ENCODE measurements around the gene USP31. TPM values are rescaled to one million over a fixed set of nuclear protein-coding genes. Genes with fewer than 3 reads are reported as not detected.
A peak's percentile ranks its signal among the peaks of the same experiment; 100 is the strongest.
"Not testable (repeated sequence)": the region's sequence is repeated elsewhere in the genome, so short reads cannot be mapped to it uniquely, and the experiment has no call there.

USP31 gene
- total and polyA plus RNA-seq, 7 experiments from 2014 or later, result 0.20 to 6.0 (median 3.6) TPM

GRCh38 chr16:23096450-23096849 lies 52.8 kb downstream of the USP31 start:
- peak in 1 of 9 donors; percentile 4 for DNase-seq
- H3K27me3 ChIP-seq (ENCODE audit: control insufficient read depth in 2 of 2, insufficient read depth in 2 of 2, low read length in 2 of 2); H3K4me1 ChIP-seq (ENCODE audit: control insufficient read depth in 2 of 2, insufficient read depth in 2 of 2, low read length in 2 of 2); H3K9me3 Mint-ChIP-seq; ATAC-seq; H3K36me3 ChIP-seq (ENCODE audit: control insufficient read depth in 2 of 3, insufficient read depth in 3 of 3, low read length in 3 of 3); CTCF ChIA-PET; H3K27ac ChIP-seq (ENCODE audit: low read depth, low read length); H3K9me3 ChIP-seq (ENCODE audit: control insufficient read depth in 2 of 3, low read length in 3 of 3); POLR2A ChIA-PET; H3K4me3 ChIP-seq (ENCODE audit: low read length); H3K27me3 Mint-ChIP-seq: not testable (repeated sequence)
- Mint-ChIP-seq H3K36me3 (peaks cover 5 to 53% (median 35%) of the 10 kb centered on the region in 5 donors), H3K4me1 (peaks cover 12 to 30% (median 25%) of the 10 kb centered on the region in 7 donors), H3K4me3 (peak overlapping the region in 7 of 10 donors; percentile 1 to 71 (median 34)), H3K27ac (peak overlapping the region in 5 of 9 donors; percentile 0 to 76 (median 13))
- intact Hi-C loops (cut with micrococcal nuclease), result loop anchor here in 1 of 2 donors (2.0 kb wide), 1 partner anchor 52 kb away; the partner anchor contains the start of gene USP31

GRCh38 chr16:23094136-23094535 lies 55.1 kb downstream of the USP31 start:
- Mint-ChIP-seq H3K36me3 (peaks cover 0 to 55% (median 26%) of the 10 kb centered on the region in 5 donors), H3K4me1 (peaks cover 12 to 30% (median 25%) of the 10 kb centered on the region in 7 donors)
- intact Hi-C loops (cut with micrococcal nuclease); H3K36me3 ChIP-seq (ENCODE audit: control insufficient read depth in 2 of 3, insufficient read depth in 3 of 3, low read length in 3 of 3); H3K27me3 ChIP-seq (ENCODE audit: control insufficient read depth in 2 of 2, insufficient read depth in 2 of 2, low read length in 2 of 2); H3K9me3 ChIP-seq (ENCODE audit: control insufficient read depth in 2 of 3, low read length in 3 of 3); H3K27ac Mint-ChIP-seq; H3K27ac ChIP-seq (ENCODE audit: low read depth, low read length); H3K4me3 Mint-ChIP-seq; H3K4me3 ChIP-seq (ENCODE audit: low read length); H3K4me1 ChIP-seq (ENCODE audit: control insufficient read depth in 2 of 2, insufficient read depth in 2 of 2, low read length in 2 of 2); H3K27me3 Mint-ChIP-seq; ATAC-seq; CTCF ChIA-PET; H3K9me3 Mint-ChIP-seq; DNase-seq; POLR2A ChIA-PET: not testable (repeated sequence)

DNA sequence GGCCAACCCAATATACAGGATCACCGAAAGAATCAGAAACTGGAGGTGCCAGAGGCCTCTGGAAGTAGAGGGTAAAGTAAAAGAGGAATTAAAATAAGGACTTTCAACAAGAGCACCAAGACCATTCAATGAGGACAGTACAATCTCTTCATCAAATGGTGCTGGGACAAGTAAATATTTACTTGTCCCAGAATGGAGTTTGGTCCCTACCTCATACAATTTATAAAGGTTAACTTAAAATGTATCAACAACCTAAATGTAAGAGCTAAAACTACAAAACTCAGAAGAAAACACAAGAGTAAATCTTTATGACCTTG lies 56.5 kb downstream of the USP31 start:
- POLR2A ChIA-PET, result no interaction called here
- no peak overlapping the region for H3K27ac Mint-ChIP-seq

GRCh38 chr16:23092072-23092800 lies 57.0 kb downstream of the USP31 start:
- Mint-ChIP-seq H3K27me3 (no peaks in the 10 kb centered on the region), H3K27ac (no peak overlapping the region), H3K9me3 (peaks cover 0 to 2% (median 0%) of the 10 kb centered on the region in 11 donors), H3K36me3 (peaks cover 0 to 51% (median 26%) of the 10 kb centered on the region in 5 donors), H3K4me1 (peaks cover 12 to 29% (median 25%) of the 10 kb centered on the region in 7 donors), H3K4me3 (no peak overlapping the region)
- no peak overlapping the region for H3K4me3 ChIP-seq (ENCODE audit: low read length)
- ChIA-PET CTCF (interaction anchor here (0.8 kb wide), 1 partner anchor 117 kb away, joined by 5 read pairs; no protein-coding TSS in a partner anchor), POLR2A (no interaction called here)
- intact Hi-C loops (cut with micrococcal nuclease), result no loop called here
- DNase-seq (no peak), ATAC-seq (no peak)
- no peaks in the 10 kb centered on the region for H3K4me1 ChIP-seq (ENCODE audit: control insufficient read depth in 2 of 2, insufficient read depth in 2 of 2, low read length in 2 of 2)
- H3K27ac ChIP-seq (ENCODE audit: low read depth, low read length), result no peak overlapping the region
- no peaks in the 10 kb centered on the region for H3K9me3 ChIP-seq (ENCODE audit: control insufficient read depth in 2 of 3, low read length in 3 of 3)
- no peaks in the 10 kb centered on the region for H3K36me3 ChIP-seq (ENCODE audit: control insufficient read depth in 2 of 3, insufficient read depth in 3 of 3, low read length in 3 of 3)
- H3K27me3 ChIP-seq (ENCODE audit: control insufficient read depth in 2 of 2, insufficient read depth in 2 of 2, low read length in 2 of 2), result no peaks in the 10 kb centered on the region

More for the DNA sequence above, 56.5 kb downstream of the USP31 start:
- no peaks in the 10 kb centered on the region for H3K27me3 ChIP-seq (ENCODE audit: control insufficient read depth in 2 of 2, insufficient read depth in 2 of 2, low read length in 2 of 2)
- no peak for ATAC-seq
- intact Hi-C loops (cut with micrococcal nuclease), result no loop called here
- no peaks in the 10 kb centered on the region for H3K4me1 ChIP-seq (ENCODE audit: control insufficient read depth in 2 of 2, insufficient read depth in 2 of 2, low read length in 2 of 2)
- Mint-ChIP-seq H3K4me3 (no peak overlapping the region), H3K9me3 (peaks cover 0 to 2% (median 0%) of the 10 kb centered on the region in 11 donors), H3K36me3 (peaks cover 0 to 48% (median 26%) of the 10 kb centered on the region in 5 donors), H3K27me3 (no peaks in the 10 kb centered on the region), H3K4me1 (peaks cover 12 to 30% (median 25%) of the 10 kb centered on the region in 7 donors)
- H3K36me3 ChIP-seq (ENCODE audit: control insufficient read depth in 2 of 3, insufficient read depth in 3 of 3, low read length in 3 of 3), result no peaks in the 10 kb centered on the region
- H3K4me3 ChIP-seq (ENCODE audit: low read length), result no peak overlapping the region
- H3K9me3 ChIP-seq (ENCODE audit: control insufficient read depth in 2 of 3, low read length in 3 of 3), result no peaks in the 10 kb centered on the region
- DNase-seq, result no peak
- CTCF ChIA-PET, result interaction anchor here (0.8 kb wide), 1 partner anchor 116 kb away, joined by 5 read pairs; no protein-coding TSS in a partner anchor
- no peak overlapping the region for H3K27ac ChIP-seq (ENCODE audit: low read depth, low read length)

- no peaks in the 10 kb centered on the region for H3K4me1 Mint-ChIP-seq
- Histone ChIP-seq H3K4me3 (ENCODE audit: low read length) (no peak overlapping the region), H3K27me3 (ENCODE audit: control insufficient read depth in 2 of 2, insufficient read depth in 2 of 2, low read length in 2 of 2) (no peaks in the 10 kb centered on the region), H3K27ac (ENCODE audit: low read depth, low read length) (no peak overlapping the region), H3K9me3 (ENCODE audit: control insufficient read depth in 2 of 3, low read length in 3 of 3) (no peaks in the 10 kb centered on the region), H3K4me1 (ENCODE audit: control insufficient read depth in 2 of 2, insufficient read depth in 2 of 2, low read length in 2 of 2) (no peaks in the 10 kb centered on the region), H3K36me3 (ENCODE audit: control insufficient read depth in 2 of 3, insufficient read depth in 3 of 3, low read length in 3 of 3) (no peaks in the 10 kb centered on the region)
- no peak for ATAC-seq
- no peaks in the 10 kb centered on the region for H3K27me3 Mint-ChIP-seq
- no peak for DNase-seq
- no peaks in the 10 kb centered on the region for H3K9me3 Mint-ChIP-seq
- intact Hi-C loops (cut with micrococcal nuclease), result no loop called here
- POLR2A ChIA-PET, result no interaction called here
- CTCF ChIA-PET, result no interaction called here
- H3K36me3 Mint-ChIP-seq, result peaks cover 0 to 53% (median 31%) of the 10 kb centered on the region in 5 donors
- H3K4me3 Mint-ChIP-seq, result no peak overlapping the region
- H3K27ac Mint-ChIP-seq, result no peak overlapping the region
Observed at GRCh38 chr16:23089111-23089510, 60.1 kb downstream of the USP31 start.

DNA sequence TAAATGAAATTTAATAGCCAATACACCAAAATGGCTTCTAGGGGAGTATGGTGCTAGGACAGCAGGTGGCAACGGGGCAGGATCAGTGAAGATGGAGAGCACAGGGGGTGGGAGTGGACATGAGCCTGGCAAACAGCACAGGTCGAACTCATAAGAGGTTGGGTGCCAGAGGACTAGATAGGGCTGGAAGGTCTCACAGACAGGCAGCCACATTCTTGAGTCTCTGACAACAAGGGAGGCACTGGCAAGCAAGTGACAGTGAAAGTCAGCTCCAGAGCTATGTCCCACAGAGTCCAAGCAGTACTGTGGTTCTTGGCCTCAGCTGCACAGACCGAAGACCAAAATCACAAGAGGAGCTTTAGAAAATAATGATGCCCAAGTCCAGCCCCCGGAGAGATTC lies 61.2 kb downstream of the USP31 start:
- H3K27me3 Mint-ChIP-seq, result no peaks in the 10 kb centered on the region
- ATAC-seq, result no peak
- intact Hi-C loops (cut with micrococcal nuclease), result no loop called here
- H3K27ac Mint-ChIP-seq, result no peak overlapping the region
- Histone ChIP-seq H3K4me1 (ENCODE audit: control insufficient read depth in 2 of 2, insufficient read depth in 2 of 2, low read length in 2 of 2) (no peaks in the 10 kb centered on the region), H3K27ac (ENCODE audit: low read depth, low read length) (no peak overlapping the region), H3K4me3 (ENCODE audit: low read length) (no peak overlapping the region), H3K36me3 (ENCODE audit: control insufficient read depth in 2 of 3, insufficient read depth in 3 of 3, low read length in 3 of 3) (no peaks in the 10 kb centered on the region), H3K9me3 (ENCODE audit: control insufficient read depth in 2 of 3, low read length in 3 of 3) (no peaks in the 10 kb centered on the region), H3K27me3 (ENCODE audit: control insufficient read depth in 2 of 2, insufficient read depth in 2 of 2, low read length in 2 of 2) (no peaks in the 10 kb centered on the region)
- no peak for DNase-seq
- H3K4me3 Mint-ChIP-seq, result no peak overlapping the region
- H3K9me3 Mint-ChIP-seq, result no peaks in the 10 kb centered on the region
- H3K36me3 Mint-ChIP-seq, result peaks cover 0 to 46% (median 23%) of the 10 kb centered on the region in 5 donors
- ChIA-PET POLR2A (no interaction called here), CTCF (no interaction called here)
- no peaks in the 10 kb centered on the region for H3K4me1 Mint-ChIP-seq

DNA sequence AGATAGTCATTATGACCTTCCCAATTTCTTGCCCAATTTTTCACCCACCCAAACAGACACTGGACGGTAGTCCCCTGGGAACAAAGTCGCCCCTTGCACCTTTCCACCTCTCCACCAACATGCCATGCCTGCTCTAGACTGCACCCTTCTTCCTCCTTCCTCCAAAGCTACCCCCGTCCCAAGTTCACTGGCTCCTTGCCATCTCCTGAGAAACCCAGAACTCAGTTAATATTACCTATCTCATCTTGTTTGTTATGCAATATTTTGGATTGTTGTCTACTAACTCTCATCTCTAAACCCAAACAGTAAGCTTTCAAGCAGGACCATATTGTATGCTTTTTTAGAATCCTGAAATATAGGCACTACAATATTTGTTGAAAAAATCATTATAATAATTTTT lies 63.3 kb downstream of the USP31 start:
- H3K4me1 Mint-ChIP-seq, result peaks cover 0 to 5% (median 0%) of the 10 kb centered on the region in 7 donors
- ATAC-seq, result no peak
- H3K27ac ChIP-seq (ENCODE audit: low read depth, low read length), result no peak overlapping the region
- H3K4me3 Mint-ChIP-seq, result no peak overlapping the region
- H3K36me3 Mint-ChIP-seq, result peaks cover 0 to 42% (median 26%) of the 10 kb centered on the region in 5 donors
- no peaks in the 10 kb centered on the region for H3K4me1 ChIP-seq (ENCODE audit: control insufficient read depth in 2 of 2, insufficient read depth in 2 of 2, low read length in 2 of 2)
- CTCF ChIA-PET, result no interaction called here
- intact Hi-C loops (cut with micrococcal nuclease), result no loop called here
- no peaks in the 10 kb centered on the region for H3K36me3 ChIP-seq (ENCODE audit: control insufficient read depth in 2 of 3, insufficient read depth in 3 of 3, low read length in 3 of 3)
- H3K27me3 ChIP-seq (ENCODE audit: control insufficient read depth in 2 of 2, insufficient read depth in 2 of 2, low read length in 2 of 2), result no peaks in the 10 kb centered on the region
- no peaks in the 10 kb centered on the region for H3K9me3 Mint-ChIP-seq
- no peak overlapping the region for H3K27ac Mint-ChIP-seq
- no peaks in the 10 kb centered on the region for H3K9me3 ChIP-seq (ENCODE audit: control insufficient read depth in 2 of 3, low read length in 3 of 3)
- H3K4me3 ChIP-seq (ENCODE audit: low read length), result no peak overlapping the region
- no peaks in the 10 kb centered on the region for H3K27me3 Mint-ChIP-seq
- POLR2A ChIA-PET, result no interaction called here
- DNase-seq, result no peak

Data from naive thymus-derived CD4-positive, alpha-beta T cell (primary cell).